Parathyroid adenoma (tissue), 2 donors: Measurements from ENCODE around the gene AURKAIP1.
A peak's percentile ranks its signal among the peaks of the same experiment; 100 is the strongest.

Experiments
- H2AFZ ChIP-seq: fragments of 300-600 bp; sonication (generic); one replicate; pipeline ENCODE4 v1.7.0; 2017; ENCODE audit warnings: antibody characterized with exemption, mild to moderate bottlenecking
- H3K27ac ChIP-seq: fragments of 300-600 bp; sonication (generic); one replicate; pipeline ENCODE4 v1.7.0; 2017
- H3K27me3 ChIP-seq: fragments of 300-600 bp; sonication (generic); one replicate; pipeline ENCODE4 v1.7.0; 2017; ENCODE audit warnings: low read length; ENCODE audit not compliant: control insufficient read depth, insufficient read depth
- H3K36me3 ChIP-seq: fragments of 300-600 bp; sonication (generic); one replicate; pipeline ENCODE4 v1.7.0; 2017; ENCODE audit warnings: low read length; ENCODE audit not compliant: control insufficient read depth, insufficient read depth
- H3K4me1 ChIP-seq: fragments of 300-600 bp; sonication (generic); one replicate; pipeline ENCODE4 v1.7.0; 2017; ENCODE audit warnings: control low read depth
- H3K4me2 ChIP-seq: fragments of 300-600 bp; sonication (generic); one replicate; pipeline ENCODE4 v1.7.0; 2017; ENCODE audit warnings: low read length
- H3K4me3 ChIP-seq: fragments of 300-600 bp; sonication (generic); one replicate; pipeline ENCODE4 v1.7.0; 2017; ENCODE audit warnings: low read depth, low read length
- H3K79me2 ChIP-seq: fragments of 300-600 bp; sonication (generic); one replicate; pipeline ENCODE4 v1.7.0; 2017; ENCODE audit warnings: control low read depth
- H3K9ac ChIP-seq: fragments of 300-600 bp; sonication (generic); one replicate; pipeline ENCODE4 v1.7.0; 2017; ENCODE audit warnings: mild to moderate bottlenecking
- H3K9me3 ChIP-seq: fragments of 300-600 bp; sonication (generic); one replicate; pipeline ENCODE4 v1.7.0; 2017; ENCODE audit warnings: low read length; ENCODE audit not compliant: control insufficient read depth
- CTCF ChIP-seq: fragments of 300-600 bp; sonication (generic); IDR thresholded peaks from one replicate; pipeline ENCODE4 v1.7.0; 2017; ENCODE audit warnings: antibody characterized with exemption, mild to moderate bottlenecking
- donor health status: primary hyperparathyroidism.

AURKAIP1 gene

DNA sequence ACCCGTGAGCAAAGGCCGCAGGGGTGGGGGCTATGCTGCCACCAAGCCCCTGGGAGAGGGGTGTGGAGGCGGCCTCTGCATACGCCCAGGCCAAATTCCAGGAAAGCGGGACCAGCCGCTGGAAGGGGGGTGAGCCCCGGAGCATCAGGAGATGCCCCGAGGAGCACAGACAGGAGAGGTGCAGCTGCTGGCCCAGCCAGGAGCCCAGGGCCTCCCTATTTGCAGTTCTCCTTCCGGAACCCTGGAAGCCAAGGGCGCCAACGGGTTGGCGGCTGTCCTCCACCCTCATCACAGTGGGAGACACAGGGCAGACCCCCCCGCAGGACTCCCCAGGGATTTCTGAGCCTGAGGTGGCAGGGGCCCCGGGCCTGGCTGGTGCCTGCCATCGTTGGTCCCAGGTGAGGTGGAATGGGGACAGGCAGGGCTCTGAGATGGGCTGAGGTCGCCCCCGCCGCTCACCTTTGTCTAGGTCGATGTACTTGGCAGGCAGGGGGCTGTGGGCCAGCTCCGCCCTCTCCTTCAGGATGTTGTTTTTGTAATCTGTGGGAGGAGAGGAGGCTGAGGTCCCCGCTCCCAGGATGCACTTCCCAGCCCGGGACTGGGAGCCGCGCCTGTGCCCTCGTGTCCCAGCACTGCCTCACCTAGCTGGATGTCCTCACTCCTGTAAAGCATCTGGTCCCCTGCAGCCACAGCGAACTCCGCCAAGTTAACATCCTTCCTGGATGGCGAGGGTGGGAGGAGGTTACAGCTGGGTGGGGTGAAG, 21.4 kb downstream of the AURKAIP1 start:
- TF ChIP-seq CTCF: no peak
- Histone ChIP-seq H3K36me3 (no peaks in the 10 kb centered on the region), H3K27me3 (no peaks in the 10 kb centered on the region), H3K4me1 (no peaks in the 10 kb centered on the region), H3K9ac (no peak overlapping the region), H3K4me3 (no peak overlapping the region), H3K4me2 (no peak overlapping the region), H3K27ac (no peak overlapping the region), H2AFZ (no peak overlapping the region), H3K9me3 (no peaks in the 10 kb centered on the region), H3K79me2 (no peaks in the 10 kb centered on the region)

GRCh38 chr1:1352786-1353388, 22.1 kb downstream of the AURKAIP1 start:
- TF ChIP-seq CTCF: no peak
- H2AFZ ChIP-seq: no peak overlapping the region
- no peak overlapping the region for H3K4me2 ChIP-seq
- no peaks in the 10 kb centered on the region for H3K4me1 ChIP-seq
- no peaks in the 10 kb centered on the region for H3K79me2 ChIP-seq
- no peaks in the 10 kb centered on the region for H3K9me3 ChIP-seq
- H3K4me3 ChIP-seq: no peak overlapping the region
- no peaks in the 10 kb centered on the region for H3K36me3 ChIP-seq
- H3K27ac ChIP-seq: no peak overlapping the region
- H3K27me3 ChIP-seq: no peaks in the 10 kb centered on the region
- no peak overlapping the region for H3K9ac ChIP-seq

DNA sequence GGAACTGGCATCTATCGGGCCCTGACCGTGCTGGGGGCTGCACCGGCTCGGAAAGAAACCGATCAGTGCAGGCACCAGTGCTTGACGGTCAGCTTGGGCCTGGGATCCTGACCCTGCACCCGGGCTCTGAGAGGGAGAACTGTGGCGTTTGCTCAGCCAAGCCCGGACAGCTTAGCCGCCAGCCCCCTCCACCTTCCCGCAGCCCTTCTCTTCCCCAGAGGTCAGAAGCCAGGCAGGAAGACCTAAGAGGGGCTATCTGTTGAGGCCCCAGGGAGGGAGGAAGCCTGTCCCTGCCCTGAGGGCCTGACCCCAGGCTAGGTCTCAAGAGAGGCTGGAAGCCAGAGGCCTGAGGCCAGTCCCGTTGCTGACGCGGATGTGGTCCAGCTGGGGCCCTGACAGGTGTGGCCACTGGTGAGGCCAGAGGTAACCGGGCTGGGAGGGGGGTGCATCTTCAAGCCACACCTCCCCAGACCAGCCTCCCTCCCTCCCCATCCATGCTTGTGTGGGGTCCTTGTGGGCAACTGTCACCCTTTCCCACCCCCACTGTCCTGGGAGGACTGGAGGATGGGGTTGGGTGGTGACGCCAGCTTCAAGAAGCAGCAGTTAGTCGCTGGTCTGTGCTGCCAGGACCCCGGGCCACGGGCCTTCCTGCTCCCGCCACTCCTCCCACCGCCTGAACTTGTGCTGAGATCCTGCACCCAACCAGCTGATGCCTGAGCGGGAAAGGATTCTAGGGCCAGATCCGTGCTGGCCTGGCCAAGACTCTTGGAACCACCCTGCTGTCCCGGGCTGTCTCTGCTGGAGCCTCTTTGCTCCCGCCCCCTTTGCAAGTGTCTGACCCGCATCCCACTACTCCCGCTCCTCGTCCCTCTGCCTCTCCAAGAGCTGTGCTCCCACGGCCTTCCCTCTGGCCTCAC, 23.2 kb downstream of the AURKAIP1 start:
- no peak overlapping the region for H3K9ac ChIP-seq
- no peaks in the 10 kb centered on the region for H3K9me3 ChIP-seq
- no peak overlapping the region for H3K27ac ChIP-seq
- no peak overlapping the region for H2AFZ ChIP-seq
- no peak for TF ChIP-seq CTCF
- H3K79me2 ChIP-seq: peaks cover 6% of the 10 kb centered on the region
- H3K27me3 ChIP-seq: no peaks in the 10 kb centered on the region
- no peak overlapping the region for H3K4me2 ChIP-seq
- peak overlapping the region; percentile 5 for H3K4me3 ChIP-seq
- no peaks in the 10 kb centered on the region for H3K36me3 ChIP-seq
- H3K4me1 ChIP-seq: no peaks in the 10 kb centered on the region

- Histone ChIP-seq H3K4me1 (no peaks in the 10 kb centered on the region), H3K79me2 (peaks cover 18% of the 10 kb centered on the region), H3K27me3 (no peaks in the 10 kb centered on the region), H2AFZ (peak within 1 kb of the TSS; percentile 74), H3K4me3 (peak within 1 kb of the TSS; percentile 62), H3K4me2 (peak within 1 kb of the TSS; percentile 89), H3K36me3 (no peaks in the 10 kb centered on the region), H3K9ac (no peak within 1 kb of the TSS), H3K27ac (peak within 1 kb of the TSS; percentile 66), H3K9me3 (no peaks in the 10 kb centered on the region)
- TF ChIP-seq CTCF: peak; percentile 27
These were observed 25.6 kb downstream of the AURKAIP1 start, which contains the start of gene DVL1 for GRCh38 chr1:1349256-1350012. DVL1 (minus strand) TSS chr1:1349418; CDS start chr1:1349065, 353 bp downstream.
